HepG2 (cell line): Measurements from ENCODE around the gene ARIH2. TPM values are rescaled to one million over a fixed set of nuclear protein-coding genes. Genes with fewer than 3 reads are reported as not detected.
A peak's percentile ranks its signal among the peaks of the same experiment; 100 is the strongest.

Experiments used
- ATAC-seq: fragments of 200-7000 bp; cut with Tn5 transposase; 3 replicates; pipeline ENCODE4 v1.9.1; 2020; ENCODE audit warnings: mild to moderate bottlenecking, moderate library complexity
- BruUV-seq: library from RNA; stranded (reverse); fragments of 400-500 nt; replicated peaks from 2 replicates; lab custom pipeline; 2021; lab: Mats Ljungman, UMichigan
- CTCF ChIA-PET: fragments of 300-600 bp; formaldehyde crosslinking; extraction: SDS; loops from one replicate; lab custom pipeline; 2021; ENCODE audit warnings: low total read pairs, inconsistent platforms, low intra/inter-chr PET ratio; lab: Yijun Ruan, JAX
- POLR2A ChIA-PET: fragments of 350-600 bp; sonication (Branson Sonifier 250); formaldehyde crosslinking; loops from one replicate; lab custom pipeline; 2020; ENCODE audit warnings: antibody characterized with exemption, inconsistent platforms; lab: Yijun Ruan, JAX
- DNase-seq: peaks from one replicate; pipeline ENCODE4 v3.0.0-alpha.2; 2015; ENCODE audit warnings: low spot score
- FAIRE-seq: peaks from 3 replicates; lab custom pipeline; 2011; peaks lifted over from hg19 to GRCh38; lab: Jason Lieb, UNC
- H2AFZ ChIP-seq: one replicate; pipeline ENCODE4 v1.6.1; 2011; ENCODE audit warnings: low read length, inconsistent platforms
- H3K27ac ChIP-seq: fragments of 300-600 bp; 3 replicates; pipeline ENCODE4 v1.8.0; 2011; ENCODE audit warnings: mixed run types, mild to moderate bottlenecking, mixed read lengths, low read length, inconsistent platforms; ENCODE audit not compliant: insufficient read depth; ENCODE audit errors: extremely low read length
- H3K27me3 ChIP-seq, 2 experiments: fragments of 200-600 bp in 1 of 2; 2 replicates in 1 of 2; 3 replicates in 1 of 2; pipeline versions ENCODE4 v1.6.0 to v1.8.0; 2011; ENCODE audit warnings: low read length in 2 of 2, mild to moderate bottlenecking in 2 of 2, moderate library complexity in 2 of 2, inconsistent platforms in 1 of 2; ENCODE audit not compliant: insufficient read depth in 2 of 2, control insufficient read depth in 1 of 2
- H3K36me3 ChIP-seq, 2 experiments: fragments of 200-600 bp in 1 of 2; replicated peaks in 1 of 2; 2 replicates in 1 of 2; 3 replicates in 1 of 2; pipeline versions ENCODE4 v1.5.1 to v1.8.0; 2011; ENCODE audit warnings: low read length in 2 of 2, inconsistent platforms in 1 of 2; ENCODE audit not compliant: insufficient read depth in 2 of 2, control insufficient read depth in 1 of 2
- H3K4me1 ChIP-seq: 2 replicates; pipeline ENCODE4 v1.5.1; 2012; ENCODE audit warnings: low read length, inconsistent platforms; ENCODE audit not compliant: insufficient read depth
- H3K4me2 ChIP-seq: 2 replicates; pipeline ENCODE4 v1.6.0; 2011; ENCODE audit warnings: low read depth, low read length, inconsistent platforms
- H3K4me3 ChIP-seq, 3 experiments: fragments of 200-600 bp in 1 of 3; sonication (generic), shearing (Covaris generic) in 1 of 3; replicated peaks in 1 of 3; 2 replicates each; pipeline ENCODE4 v1.5.1; 2011 to 2016; ENCODE audit warnings: low read length in 3 of 3, inconsistent platforms in 2 of 3, low read depth in 2 of 3, mild to moderate bottlenecking in 2 of 3, control low read depth in 1 of 3, mixed read lengths in 1 of 3; ENCODE audit not compliant: insufficient read depth in 1 of 3
- H3K79me2 ChIP-seq: one replicate; pipeline ENCODE4 v1.6.1; 2011; ENCODE audit warnings: low read length, inconsistent platforms; ENCODE audit not compliant: insufficient read depth
- H3K9ac ChIP-seq: 2 replicates; pipeline ENCODE4 v1.6.0; 2011; ENCODE audit warnings: mild to moderate bottlenecking, low read depth, low read length, inconsistent platforms; ENCODE audit not compliant: insufficient read depth
- H3K9me3 ChIP-seq: 2 replicates; pipeline ENCODE4 v1.5.1; 2012; ENCODE audit warnings: mild to moderate bottlenecking, low read length
- H4K20me1 ChIP-seq: 2 replicates; pipeline ENCODE4 v1.6.0; 2011; ENCODE audit warnings: inconsistent platforms, mild to moderate bottlenecking, low read length, moderate library complexity; ENCODE audit not compliant: insufficient read depth
- ADNP ChIP-seq: sonication (generic); formaldehyde crosslinking; IDR thresholded peaks from 2 replicates; pipeline ENCODE4 v1.4.0; 2020; ENCODE audit warnings: missing genetic modification reagents
- ASH2L ChIP-seq: fragments of 300-600, 200-600 bp; sonication (generic); IDR thresholded peaks from 2 replicates; pipeline ENCODE4 v1.7.0; 2017; ENCODE audit warnings: low read depth, mild to moderate bottlenecking, moderate library complexity, mixed read lengths, low read length; ENCODE audit not compliant: insufficient read length
- GPBP1L1 ChIP-seq: sonication (generic); formaldehyde crosslinking; IDR thresholded peaks from 2 replicates; pipeline ENCODE4 v1.5.0; 2020; ENCODE audit warnings: mild to moderate bottlenecking, missing genetic modification reagents
- MTF2 ChIP-seq: sonication (generic); formaldehyde crosslinking; IDR thresholded peaks from 2 replicates; pipeline ENCODE4 v1.5.0; 2020; ENCODE audit warnings: missing genetic modification reagents, borderline replicate concordance
- NFE2L1 ChIP-seq: sonication (generic); formaldehyde crosslinking; IDR thresholded peaks from 2 replicates; pipeline ENCODE4 v1.4.0; 2020; ENCODE audit warnings: missing genetic modification reagents, mild to moderate bottlenecking, borderline replicate concordance
- PRPF4 ChIP-seq: fragments of 200-400 bp; formaldehyde crosslinking; IDR thresholded peaks from 2 replicates; pipeline ENCODE4 v1.6.1; 2016; ENCODE audit warnings: low read length, low read depth; ENCODE audit not compliant: poor library complexity, severe bottlenecking
- RNF219 ChIP-seq: sonication (generic); formaldehyde crosslinking; IDR thresholded peaks from 2 replicates; pipeline ENCODE4 v1.5.0; 2020; ENCODE audit warnings: mild to moderate bottlenecking, missing genetic modification reagents
- SAFB2 ChIP-seq: sonication (generic); formaldehyde crosslinking; IDR thresholded peaks from 2 replicates; pipeline ENCODE4 v1.5.1; 2020; ENCODE audit warnings: missing genetic modification reagents, low read depth, mild to moderate bottlenecking, borderline replicate concordance
- ZFP36L1 ChIP-seq: sonication (generic); formaldehyde crosslinking; IDR thresholded peaks from 2 replicates; pipeline ENCODE4 v1.8.0; 2022; ENCODE audit warnings: mild to moderate bottlenecking, missing genetic modification reagents, moderate library complexity
- ZNF574 ChIP-seq: sonication (generic); formaldehyde crosslinking; IDR thresholded peaks from 2 replicates; pipeline ENCODE4 v1.4.0; 2020; ENCODE audit warnings: missing genetic modification reagents
- WGBS: methylation state at CpG from one replicate; pipeline ENCODE4 v1.1.6; 2017; ENCODE audit warnings: low lambda C conversion rate; 5-methylcytosine and 5-hydroxymethylcytosine counted together
- in situ Hi-C: cut with HindIII; loops from 2 replicates; pipeline ENCODE4 v1.10.0; 2017; ENCODE audit warnings: low pct_unique_long_range_greater_than_20kb; ENCODE audit not compliant: extremely low pct_ligation_motif_present
- intact Hi-C: fragments of 100-400 bp; cut with micrococcal nuclease; formaldehyde crosslinking; loops from one replicate; pipeline ENCODE4 v1.10.0; 2022; ENCODE audit not compliant: unreplicated experiment
- polyA plus RNA-seq, 8 experiments: library from polyadenylated mRNA; depleted of rRNA in 3 of 8; stranded (reverse) in 7 of 8; unstranded in 1 of 8; fragments of >200 nt; fragmentation: Illumina TruSeq in 4 of 8; extraction: Trizol in 4 of 8; gene quantifications; 2 replicates each; pipeline versions ENCODE4 v1.2.1 to v1.2.3, GENCODE V29; 2011 to 2016; ENCODE audit warnings: low read depth in 4 of 8, missing spikeins in 1 of 8, mixed read lengths in 1 of 8; ENCODE audit not compliant: insufficient read depth in 1 of 8
- total RNA-seq, 5 experiments: library from RNA; depleted of rRNA; stranded (reverse); fragments of >200 nt; fragmentation: Illumina TruSeq; extraction: Trizol; gene quantifications; 2 replicates each; pipeline ENCODE4 v1.2.3, GENCODE V29; 2016; ENCODE audit warnings: low read depth in 1 of 5

The ARIH2 gene
- total and polyA plus RNA-seq, 2 of the 13 experiments (the other 11 are each of a cell fraction or from before 2014, with no cell fraction given), result 64.8 to 83.3 TPM

GRCh38 chr3:48918388-48919214, at the start of gene ARIH2 (continued):
- TF ChIP-seq MTF2, result 0 out of 2 replicates have a peak, but pooled peaks have one; percentile 16
- TF ChIP-seq ASH2L, result peak; percentile 94
- 0 out of 2 replicates have a peak, but pooled peaks have one; percentile 69 for TF ChIP-seq RNF219 (CRISPR knock-in tag)
- no peak for TF ChIP-seq ADNP (CRISPR knock-in tag)
- peak; percentile 94 for TF ChIP-seq ZNF574

- Histone ChIP-seq H3K27ac (no peak overlapping the region), H3K4me3 (no peak overlapping the region), H3K4me1 (peaks cover 25% of the 10 kb centered on the region), H4K20me1 (no peaks in the 10 kb centered on the region), H2AFZ (no peak overlapping the region), H3K79me2 (no peaks in the 10 kb centered on the region), H3K36me3 (no peaks in the 10 kb centered on the region), H3K9me3 (no peaks in the 10 kb centered on the region), H3K4me2 (no peak overlapping the region), H3K27me3 (no peaks in the 10 kb centered on the region), H3K9ac (no peak overlapping the region)
- WGBS, result 96% methylated on average over 8 of the region's 8 CpGs
- BruUV-seq, result no TSS peak
- FAIRE-seq (no peak), ATAC-seq (no peak), DNase-seq (no peak)
- ChIA-PET POLR2A (no interaction called here), CTCF (no interaction called here)
- in situ Hi-C loops, result no loop called here
- intact Hi-C loops, result no loop called here
- TF ChIP-seq ZFP36L1 (CRISPR knock-in tag) (no peak), SAFB2 (CRISPR knock-in tag) (no peak), GPBP1L1 (no peak), NFE2L1 (CRISPR knock-in tag) (no peak), PRPF4 (no peak)
These were observed 41.0 kb upstream of the ARIH2 start for GRCh38 chr3:48877671-48878070.
